Tibial nerve (tissue), 4 donors: ENCODE data around the gene SVIL. TPM values are rescaled to one million over a fixed set of nuclear protein-coding genes. Genes with fewer than 3 reads are reported as not detected.

Source experiments
- DNase-seq, 2 donors: peaks; one replicate each; pipeline ENCODE4 v3.0.0-alpha.2; 2019; ENCODE audit warnings: low spot score in 2 of 2
- H3K27ac ChIP-seq, 4 donors: fragments of 200-600 bp; sonication (generic) in 3 of 4; one replicate each; pipeline ENCODE4 v1.5.1; 2017 to 2019; ENCODE audit warnings: mild to moderate bottlenecking in 1 of 4
- H3K27me3 ChIP-seq, 2 donors: fragments of 200-600 bp; sonication (generic) in 1 of 2; one replicate each; pipeline versions ENCODE4 v1.5.1 to v1.6.0; 2017 to 2019
- H3K36me3 ChIP-seq, 3 donors: fragments of 200-600 bp; sonication (generic); one replicate each; pipeline ENCODE4 v1.5.1; 2018 to 2019
- H3K4me1 ChIP-seq, 4 donors: fragments of 200-600 bp; sonication (generic) in 3 of 4; one replicate each; pipeline ENCODE4 v1.5.1; 2017 to 2019
- H3K4me3 ChIP-seq, 4 donors: fragments of 200-600 bp; sonication (generic) in 3 of 4; one replicate each; pipeline ENCODE4 v1.5.1; 2017 to 2019; ENCODE audit warnings: mild to moderate bottlenecking in 1 of 4, moderate library complexity in 1 of 4
- H3K9me3 ChIP-seq, 4 donors: fragments of 200-600 bp; sonication (generic) in 3 of 4; one replicate each; pipeline ENCODE4 v1.5.1; 2017 to 2019
- EP300 ChIP-seq, 2 donors: sonication (generic); formaldehyde crosslinking; IDR thresholded peaks; one replicate each; pipeline ENCODE4 v1.6.1; 2017; ENCODE audit warnings: antibody characterized with exemption in 2 of 2, mild to moderate bottlenecking in 1 of 2
- POLR2A ChIP-seq, 2 donors: fragments of 450-650 bp; IDR thresholded peaks; one replicate each; pipeline ENCODE4 v1.6.1; 2017; ENCODE audit warnings: antibody characterized with exemption in 2 of 2, mild to moderate bottlenecking in 2 of 2, moderate library complexity in 2 of 2
- WGBS, 2 donors: methylation state at CpG; one replicate each; pipeline ENCODE4 v1.1.5; 2018; 5-methylcytosine and 5-hydroxymethylcytosine counted together
- total RNA-seq, 4 donors: library from RNA; depleted of rRNA; stranded (reverse); fragments of >200 nt; gene quantifications; one replicate each; pipeline ENCODE4 v1.1.0, GENCODE V29; 2016
- TF ChIP-seq, protein P1 (sequence below), 5 experiments: fragments of 200-600 bp in 3 of 5; fragments of 450-650 bp in 2 of 5; sonication (generic) in 3 of 5; IDR thresholded peaks; one replicate each; pipeline ENCODE4 v1.5.1; 2016 to 2019; ENCODE audit warnings: antibody characterized with exemption in 5 of 5, mild to moderate bottlenecking in 3 of 5, moderate library complexity in 2 of 5

Gene SVIL
- total RNA-seq, 4 donors from 2014 or later: 23.6 to 32.0 (median 26.0) TPM

DNA sequence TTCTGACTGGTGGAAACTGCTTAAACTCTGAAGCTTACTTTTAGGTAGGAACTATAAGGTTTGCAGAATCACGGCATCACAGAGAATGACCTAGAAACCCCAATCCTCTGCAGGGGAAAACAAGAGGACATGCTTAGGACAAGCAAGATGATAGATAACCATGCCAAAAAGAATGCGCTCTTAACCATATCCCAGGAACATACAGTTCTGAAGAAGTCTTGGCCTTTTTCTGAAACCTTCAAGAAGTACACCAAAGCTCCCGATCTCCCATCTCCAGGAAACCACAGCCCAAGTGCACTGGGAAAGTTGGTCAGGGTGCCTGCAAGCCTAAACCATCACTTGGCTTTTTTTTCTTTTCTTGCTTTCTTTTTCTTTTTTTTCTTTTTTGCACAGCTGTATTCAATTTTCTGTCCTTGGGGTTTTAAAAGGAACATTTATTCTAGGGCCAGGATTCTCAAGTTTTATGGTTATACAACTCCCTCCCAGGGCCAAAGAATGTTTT lies 12.2 kb upstream of the SVIL start:
- DNase-seq: peak in 1 of 2 donors; percentile 41
- peaks cover 0 to 51% (median 10%) of the 10 kb centered on the region in 4 donors for H3K4me1 ChIP-seq
- TF ChIP-seq, protein P1, sequence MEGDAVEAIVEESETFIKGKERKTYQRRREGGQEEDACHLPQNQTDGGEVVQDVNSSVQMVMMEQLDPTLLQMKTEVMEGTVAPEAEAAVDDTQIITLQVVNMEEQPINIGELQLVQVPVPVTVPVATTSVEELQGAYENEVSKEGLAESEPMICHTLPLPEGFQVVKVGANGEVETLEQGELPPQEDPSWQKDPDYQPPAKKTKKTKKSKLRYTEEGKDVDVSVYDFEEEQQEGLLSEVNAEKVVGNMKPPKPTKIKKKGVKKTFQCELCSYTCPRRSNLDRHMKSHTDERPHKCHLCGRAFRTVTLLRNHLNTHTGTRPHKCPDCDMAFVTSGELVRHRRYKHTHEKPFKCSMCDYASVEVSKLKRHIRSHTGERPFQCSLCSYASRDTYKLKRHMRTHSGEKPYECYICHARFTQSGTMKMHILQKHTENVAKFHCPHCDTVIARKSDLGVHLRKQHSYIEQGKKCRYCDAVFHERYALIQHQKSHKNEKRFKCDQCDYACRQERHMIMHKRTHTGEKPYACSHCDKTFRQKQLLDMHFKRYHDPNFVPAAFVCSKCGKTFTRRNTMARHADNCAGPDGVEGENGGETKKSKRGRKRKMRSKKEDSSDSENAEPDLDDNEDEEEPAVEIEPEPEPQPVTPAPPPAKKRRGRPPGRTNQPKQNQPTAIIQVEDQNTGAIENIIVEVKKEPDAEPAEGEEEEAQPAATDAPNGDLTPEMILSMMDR (IDR thresholded peaks at IDR 0.05): no peak
- TF ChIP-seq EP300 (IDR thresholded peaks at IDR 0.05): peak; percentile 22 to 49
- H3K36me3 ChIP-seq: no peaks in the 10 kb centered on the region
- 54 to 65% methylated on average over 3 of the region's 3 CpGs for WGBS, 2 donors
- no peaks in the 10 kb centered on the region for H3K9me3 ChIP-seq
- H3K27ac ChIP-seq: peak overlapping the region; percentile 24 to 80 (median 56)
- H3K27me3 ChIP-seq: no peaks in the 10 kb centered on the region
- peak overlapping the region in 1 of 4 donors; percentile 15 for H3K4me3 ChIP-seq

GRCh38 chr10:29646238-29646902 lies 11.6 kb upstream of the SVIL start:
- 43% methylated on average over 8 of the region's 8 CpGs for WGBS, 2 donors
- DNase-seq: peak in 1 of 2 donors; percentile 51

GRCh38 chr10:29643771-29644501 lies 9.2 kb upstream of the SVIL start:
- peak overlapping the region; percentile 19 to 82 (median 59) for H3K27ac ChIP-seq
- H3K27me3 ChIP-seq: no peaks in the 10 kb centered on the region
- H3K4me1 ChIP-seq: peaks cover 0 to 42% (median 10%) of the 10 kb centered on the region in 4 donors
- 55 to 64% methylated on average over 12 of the region's 12 CpGs for WGBS, 2 donors
- no peaks in the 10 kb centered on the region for H3K9me3 ChIP-seq
- TF ChIP-seq, protein P1 (IDR thresholded peaks at IDR 0.05): no peak
- TF ChIP-seq POLR2A (IDR thresholded peaks at IDR 0.05): no peak
- peak in 1 of 2 donors; percentile 38 for TF ChIP-seq EP300 (IDR thresholded peaks at IDR 0.05)
- no peak overlapping the region for H3K4me3 ChIP-seq
- peak in 1 of 2 donors; percentile 52 for DNase-seq
- no peaks in the 10 kb centered on the region for H3K36me3 ChIP-seq

More at GRCh38 chr10:29646238-29646902, 11.6 kb upstream of the SVIL start:
- Histone ChIP-seq H3K27ac (peak overlapping the region; percentile 24 to 80 (median 56)), H3K4me1 (peaks cover 0 to 51% (median 10%) of the 10 kb centered on the region in 4 donors), H3K27me3 (no peaks in the 10 kb centered on the region), H3K9me3 (no peaks in the 10 kb centered on the region), H3K4me3 (peak overlapping the region in 1 of 4 donors; percentile 12), H3K36me3 (no peaks in the 10 kb centered on the region)
- no peak for TF ChIP-seq POLR2A (IDR thresholded peaks at IDR 0.05)
- TF ChIP-seq, protein P1 (IDR thresholded peaks at IDR 0.05): no peak
- peak in 1 of 2 donors; percentile 17 for TF ChIP-seq EP300 (IDR thresholded peaks at IDR 0.05)

- no peaks in the 10 kb centered on the region for H3K27me3 ChIP-seq
- peak in 1 of 2 donors; percentile 71 for DNase-seq
- TF ChIP-seq POLR2A (IDR thresholded peaks at IDR 0.05): peak in 1 of 2 donors; percentile 14
- TF ChIP-seq, protein P1 (IDR thresholded peaks at IDR 0.05): no peak
- TF ChIP-seq EP300 (IDR thresholded peaks at IDR 0.05): peak in 1 of 2 donors; percentile 65
- H3K36me3 ChIP-seq: no peaks in the 10 kb centered on the region
- no peaks in the 10 kb centered on the region for H3K9me3 ChIP-seq
- no peak overlapping the region for H3K4me3 ChIP-seq
- H3K4me1 ChIP-seq: peaks cover 0 to 34% (median 10%) of the 10 kb centered on the region in 4 donors
- peak overlapping the region; percentile 19 to 82 (median 59) for H3K27ac ChIP-seq
Observed at GRCh38 chr10:29642990-29643389, 8.2 kb upstream of the SVIL start.

- 95% methylated on average over 3 of the region's 3 CpGs for WGBS, 2 donors
- TF ChIP-seq, protein P1 (IDR thresholded peaks at IDR 0.05): no peak
- TF ChIP-seq POLR2A (IDR thresholded peaks at IDR 0.05) (no peak), EP300 (IDR thresholded peaks at IDR 0.05) (no peak)
- Histone ChIP-seq H3K36me3 (no peaks in the 10 kb centered on the region), H3K27ac (no peak overlapping the region), H3K9me3 (no peaks in the 10 kb centered on the region), H3K4me3 (no peak overlapping the region), H3K4me1 (peaks cover 0 to 26% (median 9%) of the 10 kb centered on the region in 4 donors), H3K27me3 (no peaks in the 10 kb centered on the region)
- no peak for DNase-seq
Observed at GRCh38 chr10:29637537-29637936, 2.8 kb upstream of the SVIL start.
